EL (cell line): ENCODE measurements around the gene SGCD.

ENCODE experiments used
- DNase-seq: peaks from one replicate; pipeline ENCODE4 v3.0.0-alpha.2; 2016

Gene SGCD

DNA sequence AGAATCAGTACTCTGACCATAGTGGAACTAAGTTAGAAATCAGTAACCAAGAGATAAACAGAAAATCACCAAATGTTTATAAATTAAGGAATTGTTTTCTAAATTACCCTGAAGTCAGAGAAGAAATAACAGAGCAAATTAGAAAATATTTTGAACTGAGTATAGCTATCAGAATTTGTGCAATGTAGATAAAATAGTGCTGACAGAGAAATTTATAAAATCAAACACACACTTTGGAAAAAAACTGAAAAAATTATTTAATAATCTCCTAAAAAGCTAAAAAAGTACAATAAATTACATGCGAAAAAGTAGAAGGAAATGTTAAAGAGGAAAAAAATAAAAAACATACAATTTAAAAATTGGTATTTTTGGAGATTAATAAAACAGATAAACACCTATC is 486.0 kb downstream of the SGCD start:
- DNase-seq: no peak

DNA sequence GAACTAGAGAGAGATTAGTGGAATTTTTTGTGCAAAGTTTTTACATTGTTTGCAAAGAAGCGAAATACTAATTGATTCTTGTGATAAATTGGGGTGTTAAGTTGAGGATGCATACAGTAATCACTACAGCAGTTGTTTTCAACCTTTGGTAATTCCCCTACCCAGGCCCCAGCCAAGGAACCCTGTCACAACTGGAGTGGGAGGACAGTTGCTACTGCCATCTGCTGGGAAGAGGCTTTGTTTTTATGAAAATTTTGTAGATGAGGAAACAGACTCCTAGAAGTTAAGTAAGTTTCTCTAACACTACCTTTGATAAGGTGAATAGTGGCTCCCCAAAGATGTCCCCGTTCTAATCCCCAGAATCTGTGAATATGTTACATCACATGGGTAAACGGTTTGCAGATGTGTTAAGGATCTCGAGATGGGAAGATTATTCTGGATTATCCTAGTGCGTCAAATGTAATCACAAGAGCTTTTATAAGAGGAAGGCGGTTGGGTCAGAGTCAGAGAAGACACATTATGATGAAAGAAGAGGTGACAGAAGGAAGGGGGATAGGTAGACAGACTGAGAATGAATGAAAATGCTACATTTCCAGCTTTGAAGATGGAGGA is 489.1 kb downstream of the SGCD start:
- DNase-seq: peak; percentile 0
